Measurements from ENCODE around the gene LY9. TPM values are rescaled to one million over a fixed set of nuclear protein-coding genes. Genes with fewer than 3 reads are reported as not detected.

LY9 gene
- total and polyA plus RNA-seq, 2 of the 13 experiments (the other 11 are each of a cell fraction or from before 2014, with no cell fraction given), result not detected

- TF ChIP-seq ZSCAN31 (CRISPR knock-in tag; IDR thresholded peaks at IDR 0.05; ENCODE audit: low read depth) (no peak), AFF4 (CRISPR knock-in tag; IDR thresholded peaks at IDR 0.05) (no peak), ZNF335 (CRISPR knock-in tag; IDR thresholded peaks at IDR 0.05) (no peak), HNRNPK (IDR thresholded peaks at IDR 0.05; ENCODE audit: low read depth, low read length, poor library complexity, severe bottlenecking) (no peak), ZNF451 (CRISPR knock-in tag; IDR thresholded peaks at IDR 0.05) (no peak), ZNF414 (CRISPR knock-in tag; IDR thresholded peaks at IDR 0.05) (no peak), POGZ (CRISPR knock-in tag; IDR thresholded peaks at IDR 0.05) (no peak), ZBTB7B (CRISPR knock-in tag; IDR thresholded peaks at IDR 0.05) (0 out of 2 replicates have a peak, but pooled peaks have one; percentile 23), MXI1 (IDR thresholded peaks at IDR 0.05; ENCODE audit: borderline replicate concordance, low read depth, low read length) (no peak), GABPA (IDR thresholded peaks at IDR 0.05; ENCODE audit: low read depth, low read length) (no peak), GABPA (CRISPR knock-in tag; IDR thresholded peaks at IDR 0.05; ENCODE audit: low read depth) (no peak), SMARCE1 (IDR thresholded peaks at IDR 0.05; ENCODE audit: borderline replicate concordance) (no peak), DNMT3B (CRISPR knock-in tag; conservative IDR thresholded peaks at IDR 0.05) (no peak), HOXD1 (CRISPR knock-in tag; IDR thresholded peaks at IDR 0.05) (no peak), NFE2 (CRISPR knock-in tag; IDR thresholded peaks at IDR 0.05) (no peak), THRA (CRISPR knock-in tag; IDR thresholded peaks at IDR 0.05; ENCODE audit: borderline replicate concordance) (no peak), ZGPAT (CRISPR knock-in tag; IDR thresholded peaks at IDR 0.05) (no peak), RAD51 (IDR thresholded peaks at IDR 0.05; ENCODE audit: borderline replicate concordance) (no peak), ZNF367 (CRISPR knock-in tag; IDR thresholded peaks at IDR 0.05; ENCODE audit: borderline replicate concordance) (no peak), CTCF (CRISPR knock-in tag; IDR thresholded peaks at IDR 0.05) (peak; percentile 75), ZBTB3 (CRISPR knock-in tag; IDR thresholded peaks at IDR 0.05; ENCODE audit: borderline replicate concordance, low read depth) (no peak)
Observed at GRCh38 chr1:160779626-160780397, 16.2 kb upstream of the LY9 start (continued).

Measured in HepG2 (cell line).